MM.1S (cell line): ENCODE measurements around the gene LILRB4.
"Not testable (repeated sequence)": the region's sequence is repeated elsewhere in the genome, so short reads cannot be mapped to it uniquely, and the experiment has no call there.

Experiments
- DNase-seq: peaks from one replicate; pipeline ENCODE4 v3.0.0-alpha.2; 2015
- H2AFZ ChIP-seq: fragments of 300-600 bp; sonication (generic); 2 replicates; pipeline ENCODE4 v1.6.0; 2016; ENCODE audit warnings: antibody characterized with exemption, low read length
- H3F3A ChIP-seq: fragments of 300-600 bp; sonication (generic); 2 replicates; pipeline ENCODE4 v1.6.1; 2016; ENCODE audit warnings: mild to moderate bottlenecking, antibody characterized with exemption, low read length, moderate library complexity, mixed read lengths; ENCODE audit not compliant: insufficient read depth
- H3K27ac ChIP-seq: fragments of 300-600 bp; sonication (generic); 2 replicates; pipeline ENCODE4 v1.5.1; 2016; ENCODE audit warnings: mild to moderate bottlenecking, low read length
- H3K27me3 ChIP-seq: fragments of 300-600 bp; sonication (generic); replicated peaks from 2 replicates; pipeline ENCODE4 v1.6.0; 2016; ENCODE audit warnings: low read length; ENCODE audit not compliant: insufficient read depth
- H3K36me3 ChIP-seq: fragments of 300-600 bp; sonication (generic); replicated peaks from 2 replicates; pipeline ENCODE4 v1.6.1; 2016; ENCODE audit warnings: mild to moderate bottlenecking, low read length, mixed read lengths; ENCODE audit not compliant: insufficient read depth
- H3K4me1 ChIP-seq: fragments of 300-600 bp; sonication (generic); 2 replicates; pipeline ENCODE4 v1.6.1; 2016; ENCODE audit warnings: low read length, mixed read lengths
- H3K4me2 ChIP-seq: fragments of 300-600 bp; sonication (generic); 2 replicates; pipeline ENCODE4 v1.6.0; 2016; ENCODE audit warnings: low read depth, low read length
- H3K4me3 ChIP-seq: fragments of 300-600 bp; sonication (generic); 2 replicates; pipeline ENCODE4 v1.5.1; 2016; ENCODE audit warnings: low read length, mixed read lengths
- H3K79me2 ChIP-seq: fragments of 300-600 bp; sonication (generic); 2 replicates; pipeline ENCODE4 v1.6.1; 2016; ENCODE audit warnings: mixed run types, low read length, mixed read lengths
- H3K9ac ChIP-seq: fragments of 300-600 bp; sonication (generic); 2 replicates; pipeline ENCODE4 v1.6.1; 2016; ENCODE audit warnings: low read length, mixed read lengths
- H3K9me2 ChIP-seq: fragments of 300-600 bp; sonication (generic); replicated peaks from 2 replicates; pipeline ENCODE4 v1.6.1; 2016; ENCODE audit warnings: mild to moderate bottlenecking, low read length, mixed read lengths; ENCODE audit not compliant: insufficient read depth
- H3K9me3 ChIP-seq: fragments of 300-600 bp; sonication (generic); replicated peaks from 2 replicates; pipeline ENCODE4 v1.6.1; 2016; ENCODE audit warnings: mild to moderate bottlenecking, low read length, mixed read lengths; ENCODE audit not compliant: insufficient read depth
- H4K20me1 ChIP-seq: fragments of 300-600 bp; sonication (generic); 2 replicates; pipeline ENCODE4 v1.6.1; 2016; ENCODE audit warnings: mild to moderate bottlenecking, low read length, moderate library complexity, mixed read lengths; ENCODE audit not compliant: insufficient read depth
- EZH2 ChIP-seq: fragments of 300-600 bp; sonication (generic); optimal IDR thresholded peaks from 2 replicates; pipeline ENCODE3; 2017; ENCODE audit warnings: low read depth, mild to moderate bottlenecking, antibody characterized with exemption, low read length, mixed read lengths
- EZH2phosphoT487 ChIP-seq: fragments of 300-600 bp; sonication (generic); IDR thresholded peaks from 2 replicates; pipeline ENCODE4 v1.6.1; 2018; ENCODE audit warnings: antibody characterized with exemption, low read length
- TF ChIP-seq, protein P1 (sequence below): fragments of 300-600 bp; sonication (generic); IDR thresholded peaks from 2 replicates; pipeline ENCODE4 v1.5.1; 2016; ENCODE audit warnings: antibody characterized with exemption, low read length, mixed read lengths

The LILRB4 gene

DNA sequence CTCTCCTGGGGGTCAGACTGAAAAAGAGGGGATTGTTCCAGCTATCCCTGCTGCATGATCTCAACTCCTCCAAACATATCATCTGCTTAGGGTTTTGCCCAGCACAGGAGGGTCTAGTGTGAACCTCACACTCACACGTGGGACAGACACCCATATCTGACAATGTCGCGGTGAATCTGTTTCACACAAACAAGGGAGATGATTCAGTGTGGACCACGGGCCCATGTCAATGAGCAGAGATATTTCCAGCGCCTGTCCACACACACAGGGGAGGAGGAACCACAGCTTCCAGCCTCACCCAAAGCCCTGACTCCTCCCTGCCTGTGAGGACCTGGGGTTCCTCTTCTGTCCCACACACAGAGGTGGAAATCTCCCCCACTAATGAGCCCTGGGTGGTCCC is 31.9 kb downstream of the LILRB4 start:
- Histone ChIP-seq H3K9me3 (no peaks in the 10 kb centered on the region), H2AFZ (no peak overlapping the region), H3F3A (no peaks in the 10 kb centered on the region), H3K9me2 (no peaks in the 10 kb centered on the region), H3K9ac (no peak overlapping the region), H3K79me2 (no peaks in the 10 kb centered on the region), H3K4me2 (no peak overlapping the region), H3K4me1 (peaks cover 5% of the 10 kb centered on the region; the same call in 1 of the 2 replicates), H3K36me3 (no peaks in the 10 kb centered on the region), H4K20me1 (no peaks in the 10 kb centered on the region), H3K27ac (no peak overlapping the region), H3K4me3 (no peak overlapping the region), H3K27me3 (peaks cover 58% of the 10 kb centered on the region)
- TF ChIP-seq EZH2phosphoT487 (no peak), EZH2 (no peak)
- TF ChIP-seq, protein P1, sequence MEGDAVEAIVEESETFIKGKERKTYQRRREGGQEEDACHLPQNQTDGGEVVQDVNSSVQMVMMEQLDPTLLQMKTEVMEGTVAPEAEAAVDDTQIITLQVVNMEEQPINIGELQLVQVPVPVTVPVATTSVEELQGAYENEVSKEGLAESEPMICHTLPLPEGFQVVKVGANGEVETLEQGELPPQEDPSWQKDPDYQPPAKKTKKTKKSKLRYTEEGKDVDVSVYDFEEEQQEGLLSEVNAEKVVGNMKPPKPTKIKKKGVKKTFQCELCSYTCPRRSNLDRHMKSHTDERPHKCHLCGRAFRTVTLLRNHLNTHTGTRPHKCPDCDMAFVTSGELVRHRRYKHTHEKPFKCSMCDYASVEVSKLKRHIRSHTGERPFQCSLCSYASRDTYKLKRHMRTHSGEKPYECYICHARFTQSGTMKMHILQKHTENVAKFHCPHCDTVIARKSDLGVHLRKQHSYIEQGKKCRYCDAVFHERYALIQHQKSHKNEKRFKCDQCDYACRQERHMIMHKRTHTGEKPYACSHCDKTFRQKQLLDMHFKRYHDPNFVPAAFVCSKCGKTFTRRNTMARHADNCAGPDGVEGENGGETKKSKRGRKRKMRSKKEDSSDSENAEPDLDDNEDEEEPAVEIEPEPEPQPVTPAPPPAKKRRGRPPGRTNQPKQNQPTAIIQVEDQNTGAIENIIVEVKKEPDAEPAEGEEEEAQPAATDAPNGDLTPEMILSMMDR = no peak
- no peak for DNase-seq

DNA sequence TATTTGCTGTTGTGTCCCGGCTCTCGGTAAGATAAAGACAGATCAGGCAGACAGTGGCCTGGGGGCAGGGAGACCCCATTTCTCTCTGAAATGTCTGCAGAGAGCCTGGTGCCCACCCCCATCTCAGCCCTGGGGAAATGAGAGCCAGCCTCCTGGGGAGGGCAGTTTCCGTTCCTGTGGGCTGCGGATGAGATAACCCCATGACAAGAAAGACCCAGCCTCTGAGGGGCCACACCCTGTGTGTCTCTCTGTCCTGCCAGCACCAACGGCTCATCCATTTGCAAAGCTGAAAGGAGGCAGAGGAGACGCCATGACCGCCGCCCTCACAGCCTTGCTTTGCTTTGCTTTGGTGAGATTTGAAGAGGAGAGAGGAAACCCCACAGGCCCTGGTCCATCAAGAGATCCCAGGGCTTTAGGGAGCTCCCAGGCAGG is 33.3 kb downstream of the LILRB4 start:
- TF ChIP-seq EZH2phosphoT487 (no peak), EZH2 (no peak)
- TF ChIP-seq, protein P1 = no peak
- no peak overlapping the region for H3K4me2 ChIP-seq
- H3K79me2 ChIP-seq = no peaks in the 10 kb centered on the region
- H2AFZ ChIP-seq = no peak overlapping the region
- DNase-seq = no peak
- H3K4me1 ChIP-seq = peaks cover 5% of the 10 kb centered on the region; the same call in 1 of the 2 replicates
- H3K4me3 ChIP-seq = no peak overlapping the region
- no peaks in the 10 kb centered on the region for H3K36me3 ChIP-seq
- H4K20me1 ChIP-seq = no peaks in the 10 kb centered on the region
- H3K9me2 ChIP-seq = no peaks in the 10 kb centered on the region
- no peak overlapping the region for H3K9ac ChIP-seq
- peaks cover 64% of the 10 kb centered on the region for H3K27me3 ChIP-seq
- no peak overlapping the region for H3K27ac ChIP-seq
- no peaks in the 10 kb centered on the region for H3K9me3 ChIP-seq
- H3F3A ChIP-seq = no peaks in the 10 kb centered on the region

DNA sequence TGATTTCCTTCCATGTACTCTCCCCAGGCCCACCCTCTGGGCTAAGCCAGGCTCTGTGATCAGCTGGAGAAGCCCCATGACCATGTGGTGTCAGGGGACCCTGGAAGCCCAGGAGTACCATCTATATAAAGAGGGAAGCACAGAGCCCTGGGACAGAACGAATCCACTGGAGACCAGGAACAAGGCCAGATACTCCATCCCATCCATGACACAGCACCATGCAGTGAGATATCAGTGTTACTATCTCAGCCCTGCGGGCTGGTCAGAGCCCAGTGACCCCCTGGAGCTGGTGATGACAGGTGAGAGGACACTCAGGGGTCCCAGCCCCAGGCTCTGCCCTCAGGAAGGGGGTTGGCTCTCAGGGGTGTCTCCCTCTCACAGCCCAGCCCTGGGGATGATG is 34.0 kb downstream of the LILRB4 start:
- no peaks in the 10 kb centered on the region for H3K36me3 ChIP-seq
- peaks cover 66% of the 10 kb centered on the region for H3K27me3 ChIP-seq
- no peak for DNase-seq
- TF ChIP-seq, protein P1 = no peak
- TF ChIP-seq EZH2 (no peak), EZH2phosphoT487 (no peak)
- H3K9me2 ChIP-seq = no peaks in the 10 kb centered on the region
- no peak overlapping the region for H2AFZ ChIP-seq
- no peaks in the 10 kb centered on the region for H4K20me1 ChIP-seq
- H3K9ac ChIP-seq = no peak overlapping the region
- peaks cover 5% of the 10 kb centered on the region; the same call in 1 of the 2 replicates for H3K4me1 ChIP-seq
- no peaks in the 10 kb centered on the region for H3K79me2 ChIP-seq
- H3K4me2 ChIP-seq = no peak overlapping the region
- H3F3A ChIP-seq = no peaks in the 10 kb centered on the region
- H3K27ac ChIP-seq = no peak overlapping the region
- no peak overlapping the region for H3K4me3 ChIP-seq
- H3K9me3 ChIP-seq = no peaks in the 10 kb centered on the region

DNA sequence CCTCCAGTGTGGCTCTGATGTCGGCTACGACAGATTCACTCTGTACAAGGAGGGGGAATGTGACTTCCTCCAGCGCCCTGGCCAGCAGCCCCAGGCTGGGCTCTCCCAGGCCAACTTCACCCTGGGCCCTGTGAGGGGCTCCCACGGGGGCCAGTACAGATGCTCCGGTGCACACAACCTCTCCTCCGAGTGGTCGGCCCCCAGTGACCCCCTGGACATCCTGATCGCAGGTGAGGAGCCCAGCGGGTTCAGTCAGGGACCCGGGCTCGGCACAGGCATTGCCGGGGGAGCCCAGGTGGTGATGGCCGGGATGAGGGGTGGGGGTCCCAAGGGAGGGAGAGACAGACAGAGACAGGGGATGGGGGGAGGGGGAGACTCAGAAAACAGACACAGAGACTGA is 34.9 kb downstream of the LILRB4 start:
- not testable (repeated sequence) for H3K27ac ChIP-seq, H3K9me3 ChIP-seq, H4K20me1 ChIP-seq, H3F3A ChIP-seq, H3K9ac ChIP-seq, H3K4me3 ChIP-seq, H2AFZ ChIP-seq, H3K4me2 ChIP-seq, H3K9me2 ChIP-seq, H3K4me1 ChIP-seq, H3K79me2 ChIP-seq, DNase-seq, H3K36me3 ChIP-seq
- H3K27me3 ChIP-seq = peaks cover 64% of the 10 kb centered on the region
